ENCODE measurements around the gene FARS2. TPM values are rescaled to one million over a fixed set of nuclear protein-coding genes. Genes with fewer than 3 reads are reported as not detected.

Gene FARS2
- total and polyA plus RNA-seq, 2 donors (not counting 3 experiments of a cell fraction or from before 2014, with no cell fraction given): 20.2 to 20.5 TPM

GRCh38 chr6:5469101-5469846, 208.0 kb downstream of the FARS2 start:
- intact Hi-C loops (cut with micrococcal nuclease): no loop called here
- Histone ChIP-seq H3K36me3 (ENCODE audit: control insufficient read depth in 2 of 2, extremely low read depth in 1 of 2, insufficient read depth in 2 of 2, low read length in 2 of 2) (no peaks in the 10 kb centered on the region), H3K4me3 (replicated peaks in 1 of 3; ENCODE audit: insufficient read depth in 1 of 3, low read depth in 1 of 3, low read length in 3 of 3) (no peak overlapping the region), H3K9me1 (replicated peaks; ENCODE audit: control insufficient read depth, extremely low read depth, insufficient read depth, low read length) (no peaks in the 10 kb centered on the region), H4K20me1 (replicated peaks; ENCODE audit: control insufficient read depth, extremely low read depth, insufficient read depth, low read length) (no peaks in the 10 kb centered on the region), H3K4me1 (ENCODE audit: control insufficient read depth, extremely low read depth, insufficient read depth, low read length) (peaks cover 6% of the 10 kb centered on the region), H3K9me3 (replicated peaks; ENCODE audit: control insufficient read depth, insufficient read depth, low read length) (no peaks in the 10 kb centered on the region), H2AFZ (ENCODE audit: low read depth, low read length) (no peak overlapping the region), H3K27me3 (ENCODE audit: control insufficient read depth in 2 of 2, insufficient read depth in 2 of 2, low read length in 2 of 2) (no peaks in the 10 kb centered on the region), H3K79me2 (ENCODE audit: control insufficient read depth, insufficient read depth, low read length) (no peaks in the 10 kb centered on the region), H3K9ac (replicated peaks; ENCODE audit: extremely low read depth, insufficient read depth, low read length) (no peak overlapping the region), H3K27ac (ENCODE audit: insufficient read depth, low read depth, low read length) (no peak overlapping the region), H3K4me2 (ENCODE audit: insufficient read depth, low read length) (no peak overlapping the region)
- CTCF ChIA-PET: interaction anchor here (1.2 to 2.1 kb wide), 2 partner anchors 412 to 1078 kb away, joined by 3 to 9 read pairs; no protein-coding TSS in a partner anchor
- TF ChIP-seq FOS (IDR thresholded peaks at IDR 0.05; ENCODE audit: borderline replicate concordance, insufficient read depth, low read length): no peak
- no peak for TF ChIP-seq JUN (IDR thresholded peaks at IDR 0.05; ENCODE audit: borderline replicate concordance, insufficient read depth, insufficient read length, low read depth)
- peak; percentile 8 for FAIRE-seq
- POLR2A ChIA-PET: no interaction called here
- dilution Hi-C loops (cut with MboI; ENCODE audit: extremely low pct_ligation_motif_present, low sequenced_read_pairs): no loop called here
- DNase-seq (ENCODE audit: low read depth, low spot score): no peak
- no TSS peak for BruUV-seq (replicated peaks)

GRCh38 chr6:5471044-5471443, 209.7 kb downstream of the FARS2 start:
- Histone ChIP-seq H3K4me2 (ENCODE audit: insufficient read depth, low read length) (peak overlapping the region; percentile 23), H3K9me3 (replicated peaks; ENCODE audit: control insufficient read depth, insufficient read depth, low read length) (no peaks in the 10 kb centered on the region), H3K79me2 (ENCODE audit: control insufficient read depth, insufficient read depth, low read length) (no peaks in the 10 kb centered on the region), H3K9me1 (replicated peaks; ENCODE audit: control insufficient read depth, extremely low read depth, insufficient read depth, low read length) (no peaks in the 10 kb centered on the region), H3K27me3 (ENCODE audit: control insufficient read depth in 2 of 2, insufficient read depth in 2 of 2, low read length in 2 of 2) (no peaks in the 10 kb centered on the region), H4K20me1 (replicated peaks; ENCODE audit: control insufficient read depth, extremely low read depth, insufficient read depth, low read length) (no peaks in the 10 kb centered on the region), H3K4me1 (ENCODE audit: control insufficient read depth, extremely low read depth, insufficient read depth, low read length) (peaks cover 6% of the 10 kb centered on the region), H2AFZ (ENCODE audit: low read depth, low read length) (no peak overlapping the region), H3K9ac (replicated peaks; ENCODE audit: extremely low read depth, insufficient read depth, low read length) (no peak overlapping the region), H3K27ac (ENCODE audit: insufficient read depth, low read depth, low read length) (no peak overlapping the region), H3K4me3 (replicated peaks in 1 of 3; ENCODE audit: insufficient read depth in 1 of 3, low read depth in 1 of 3, low read length in 3 of 3) (no peak overlapping the region), H3K36me3 (ENCODE audit: control insufficient read depth in 2 of 2, extremely low read depth in 1 of 2, insufficient read depth in 2 of 2, low read length in 2 of 2) (no peaks in the 10 kb centered on the region)
- DNase-seq (ENCODE audit: low read depth, low spot score) (peak; percentile 66), FAIRE-seq (peak; percentile 18)
- dilution Hi-C loops (cut with MboI; ENCODE audit: extremely low pct_ligation_motif_present, low sequenced_read_pairs) (no loop called here), intact Hi-C loops (cut with micrococcal nuclease) (loop anchor here (1.0 to 5.0 kb wide), 8 partner anchors 201 to 1076 kb away; no protein-coding TSS in a partner anchor)
- no TSS peak for BruUV-seq (replicated peaks)
- TF ChIP-seq MYC (IDR thresholded peaks at IDR 0.05; ENCODE audit: low read depth, low read length): no peak
- peak; percentile 87 to 91 for TF ChIP-seq CTCF (IDR thresholded peaks at IDR 0.05; ENCODE audit: extremely low read depth in 1 of 2, insufficient read depth in 1 of 2, low read depth in 1 of 2, low read length in 2 of 2)
- ChIA-PET CTCF (interaction anchor here (0.5 to 2.9 kb wide), 86 partner anchors 9 to 1226 kb away, joined by 3 to 69 read pairs (median 5); partner anchors contain the start of gene NRN1), POLR2A (no interaction called here)
